Measurements from ENCODE around the gene GXYLT2. TPM values are rescaled to one million over a fixed set of nuclear protein-coding genes. Genes with fewer than 3 reads are reported as not detected.

The GXYLT2 gene
- polyA plus RNA-seq, 1 experiment = 5.7 TPM

- no peak for DNase-seq (ENCODE audit: low read depth)
- POLR2A ChIA-PET = no interaction called here
- Histone ChIP-seq H3K4me3 (ENCODE audit: low read depth, low read length) (no peak overlapping the region), H3K36me3 (ENCODE audit: control insufficient read depth, insufficient read depth, low read length) (no peaks in the 10 kb centered on the region), H3K27me3 (ENCODE audit: control insufficient read depth, insufficient read depth, low read length) (peaks cover 2% of the 10 kb centered on the region; the same call in 1 of the 2 replicates)
- CTCF ChIA-PET = interaction anchor here (1.0 to 3.6 kb wide), 3 partner anchors 10 to 136 kb away, joined by 3 to 14 read pairs (median 4); no protein-coding TSS in a partner anchor
- TF ChIP-seq CTCF (IDR thresholded peaks at IDR 0.05; ENCODE audit: insufficient read depth, low read depth, low read length) = no peak
Observed at GRCh38 chr3:72860846-72861245, 27.0 kb upstream of the GXYLT2 start.

- Histone ChIP-seq H3K27me3 (ENCODE audit: control insufficient read depth, insufficient read depth, low read length) (peaks cover 3% of the 10 kb centered on the region; the same call in 1 of the 2 replicates), H3K4me3 (ENCODE audit: low read depth, low read length) (no peak overlapping the region), H3K36me3 (ENCODE audit: control insufficient read depth, insufficient read depth, low read length) (no peaks in the 10 kb centered on the region)
- ChIA-PET CTCF (interaction anchor here (3.6 kb wide), 1 partner anchor 12 kb away, joined by 14 read pairs; no protein-coding TSS in a partner anchor), POLR2A (no interaction called here)
- DNase-seq (ENCODE audit: low read depth) = no peak
- TF ChIP-seq CTCF (IDR thresholded peaks at IDR 0.05; ENCODE audit: insufficient read depth, low read depth, low read length) = no peak
Observed at GRCh38 chr3:72862314-72863090, 25.3 kb upstream of the GXYLT2 start.

GRCh38 chr3:72872183-72872582 is 15.7 kb upstream of the GXYLT2 start:
- CTCF ChIA-PET = no interaction called here
- Histone ChIP-seq H3K4me3 (ENCODE audit: low read depth, low read length) (no peak overlapping the region), H3K27me3 (ENCODE audit: control insufficient read depth, insufficient read depth, low read length) (no peaks in the 10 kb centered on the region; the same call in 1 of the 2 replicates), H3K36me3 (ENCODE audit: control insufficient read depth, insufficient read depth, low read length) (no peaks in the 10 kb centered on the region)
- peak; percentile 84 for DNase-seq (ENCODE audit: low read depth)
- no peak for TF ChIP-seq CTCF (IDR thresholded peaks at IDR 0.05; ENCODE audit: insufficient read depth, low read depth, low read length)
- POLR2A ChIA-PET = no interaction called here

- no peak for DNase-seq (ENCODE audit: low read depth)
- ChIA-PET CTCF (interaction anchor here (0.6 to 2.3 kb wide), 8 partner anchors 9 to 179 kb away, joined by 3 to 7 read pairs (median 4); partner anchors contain the start of gene PPP4R2), POLR2A (interaction anchor here (0.5 kb wide), 1 partner anchor 150 kb away, joined by 3 read pairs; no protein-coding TSS in a partner anchor)
- no peaks in the 10 kb centered on the region; the same call in 1 of the 2 replicates for H3K27me3 ChIP-seq (ENCODE audit: control insufficient read depth, insufficient read depth, low read length)
- no peak for TF ChIP-seq CTCF (IDR thresholded peaks at IDR 0.05; ENCODE audit: insufficient read depth, low read depth, low read length)
- peak overlapping the region; percentile 50 for H3K4me3 ChIP-seq (ENCODE audit: low read depth, low read length)
- no peaks in the 10 kb centered on the region for H3K36me3 ChIP-seq (ENCODE audit: control insufficient read depth, insufficient read depth, low read length)
Observed at GRCh38 chr3:72887343-72887704, 522 bp upstream of the GXYLT2 start.

GRCh38 chr3:72888546-72889309 is 882 bp downstream of the GXYLT2 start:
- Histone ChIP-seq H3K27me3 (ENCODE audit: control insufficient read depth, insufficient read depth, low read length) (no peaks in the 10 kb centered on the region), H3K4me3 (ENCODE audit: low read depth, low read length) (peak overlapping the region; percentile 50), H3K36me3 (ENCODE audit: control insufficient read depth, insufficient read depth, low read length) (no peaks in the 10 kb centered on the region)
- ChIA-PET CTCF (interaction anchor here (1.0 to 1.8 kb wide), 5 partner anchors 17 to 50 kb away, joined by 3 to 5 read pairs (median 4); no protein-coding TSS in a partner anchor), POLR2A (no interaction called here)
- no peak for TF ChIP-seq CTCF (IDR thresholded peaks at IDR 0.05; ENCODE audit: insufficient read depth, low read depth, low read length)
- DNase-seq (ENCODE audit: low read depth) = no peak

Measured in BJ (cell line).